ENCODE measurements around the gene CACNA2D3. TPM values are rescaled to one million over a fixed set of nuclear protein-coding genes. Genes with fewer than 3 reads are reported as not detected.

Gene CACNA2D3
- total RNA-seq, 3 donors from 2014 or later: not detected

GRCh38 chr3:54556630-54557029 lies 434.3 kb downstream of the CACNA2D3 start:
- ATAC-seq: no peak
- H3K9me3 Mint-ChIP-seq: no peaks in the 10 kb centered on the region
- no peaks in the 10 kb centered on the region for H3K4me1 Mint-ChIP-seq (ENCODE audit: low read depth)
- H3K27me3 Mint-ChIP-seq (ENCODE audit: low read depth): no peaks in the 10 kb centered on the region
- no peak for DNase-seq
- H3K4me3 Mint-ChIP-seq: no peak overlapping the region
- no peaks in the 10 kb centered on the region for H3K36me3 Mint-ChIP-seq (ENCODE audit: insufficient read depth)

GRCh38 chr3:54557538-54558428 lies 435.4 kb downstream of the CACNA2D3 start:
- Mint-ChIP-seq H3K4me1 (ENCODE audit: low read depth) (no peaks in the 10 kb centered on the region), H3K27me3 (ENCODE audit: low read depth) (no peaks in the 10 kb centered on the region), H3K4me3 (no peak overlapping the region), H3K9me3 (no peaks in the 10 kb centered on the region), H3K36me3 (ENCODE audit: insufficient read depth) (no peaks in the 10 kb centered on the region)
- DNase-seq: no peak
- ATAC-seq: no peak

GRCh38 chr3:54563501-54564200 lies 441.3 kb downstream of the CACNA2D3 start:
- Mint-ChIP-seq H3K36me3 (ENCODE audit: insufficient read depth) (no peaks in the 10 kb centered on the region), H3K4me1 (ENCODE audit: low read depth) (no peaks in the 10 kb centered on the region), H3K27me3 (ENCODE audit: low read depth) (no peaks in the 10 kb centered on the region), H3K4me3 (no peak overlapping the region), H3K9me3 (no peaks in the 10 kb centered on the region)
- ATAC-seq (no peak), DNase-seq (no peak)

GRCh38 chr3:54564374-54564925 lies 442.1 kb downstream of the CACNA2D3 start:
- H3K4me3 Mint-ChIP-seq: no peak overlapping the region
- no peaks in the 10 kb centered on the region for H3K27me3 Mint-ChIP-seq (ENCODE audit: low read depth)
- DNase-seq: no peak
- no peak for ATAC-seq
- no peaks in the 10 kb centered on the region for H3K9me3 Mint-ChIP-seq
- H3K4me1 Mint-ChIP-seq (ENCODE audit: low read depth): no peaks in the 10 kb centered on the region
- H3K36me3 Mint-ChIP-seq (ENCODE audit: insufficient read depth): no peaks in the 10 kb centered on the region

DNA sequence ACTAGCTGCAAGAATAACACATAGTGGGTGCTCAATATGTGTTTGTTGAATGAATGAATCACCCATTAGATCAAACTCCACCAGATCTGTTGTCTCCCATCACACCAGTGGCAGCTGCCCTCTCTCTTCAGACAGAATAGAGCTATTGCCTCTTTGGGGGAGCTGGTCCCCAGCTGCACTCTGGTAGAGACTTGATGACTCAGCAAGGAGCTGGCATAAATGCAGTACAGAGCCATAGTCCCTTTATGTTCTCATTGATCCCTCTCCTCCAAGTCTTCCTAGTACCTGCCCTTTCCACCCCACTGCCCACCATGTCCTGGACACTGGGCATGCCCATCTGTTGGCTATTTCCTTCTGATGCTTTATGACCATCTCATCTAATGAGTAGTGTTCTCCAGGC lies 443.6 kb downstream of the CACNA2D3 start:
- Mint-ChIP-seq H3K27me3 (ENCODE audit: low read depth) (no peaks in the 10 kb centered on the region), H3K4me3 (no peak overlapping the region), H3K9me3 (no peaks in the 10 kb centered on the region), H3K36me3 (ENCODE audit: insufficient read depth) (no peaks in the 10 kb centered on the region), H3K4me1 (ENCODE audit: low read depth) (no peaks in the 10 kb centered on the region)
- ATAC-seq (no peak), DNase-seq (no peak)

- H3K27me3 Mint-ChIP-seq (ENCODE audit: low read depth): no peaks in the 10 kb centered on the region
- no peaks in the 10 kb centered on the region for H3K36me3 Mint-ChIP-seq (ENCODE audit: insufficient read depth)
- no peak for DNase-seq
- no peaks in the 10 kb centered on the region for H3K4me1 Mint-ChIP-seq (ENCODE audit: low read depth)
- ATAC-seq: no peak
- H3K4me3 Mint-ChIP-seq: no peak overlapping the region
- no peaks in the 10 kb centered on the region for H3K9me3 Mint-ChIP-seq
These were observed 445.6 kb downstream of the CACNA2D3 start for GRCh38 chr3:54567949-54568348.

DNA sequence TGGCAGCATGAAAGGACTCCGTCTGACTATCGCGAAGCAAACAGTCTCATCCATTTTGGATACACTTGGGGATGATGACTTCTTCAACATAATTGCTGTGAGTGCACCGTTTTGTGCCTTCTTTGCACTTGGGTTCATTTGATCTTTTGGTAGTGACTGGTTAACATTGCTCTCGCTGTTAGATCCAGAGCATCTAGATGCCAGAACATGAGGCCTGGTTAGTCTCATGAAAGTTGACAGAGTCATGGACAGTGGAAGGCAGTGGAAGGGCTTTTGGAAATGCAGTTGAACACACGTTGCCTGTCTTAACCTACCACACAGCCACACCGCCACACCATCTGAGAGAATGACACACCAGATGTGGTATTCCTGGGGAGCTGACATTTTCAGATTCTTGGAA lies 447.7 kb downstream of the CACNA2D3 start:
- Mint-ChIP-seq H3K36me3 (ENCODE audit: insufficient read depth) (no peaks in the 10 kb centered on the region), H3K4me3 (no peak overlapping the region), H3K9me3 (no peaks in the 10 kb centered on the region), H3K4me1 (ENCODE audit: low read depth) (no peaks in the 10 kb centered on the region), H3K27me3 (ENCODE audit: low read depth) (no peaks in the 10 kb centered on the region)
- DNase-seq (no peak), ATAC-seq (no peak)

- Mint-ChIP-seq H3K4me3 (no peak overlapping the region), H3K36me3 (ENCODE audit: insufficient read depth) (no peaks in the 10 kb centered on the region), H3K27me3 (ENCODE audit: low read depth) (no peaks in the 10 kb centered on the region), H3K9me3 (no peaks in the 10 kb centered on the region), H3K4me1 (ENCODE audit: low read depth) (no peaks in the 10 kb centered on the region)
- DNase-seq: no peak
- ATAC-seq: no peak
These were observed 450.0 kb downstream of the CACNA2D3 start for GRCh38 chr3:54572197-54572895.

GRCh38 chr3:54573858-54574257 lies 451.5 kb downstream of the CACNA2D3 start:
- no peaks in the 10 kb centered on the region for H3K27me3 Mint-ChIP-seq (ENCODE audit: low read depth)
- no peak for DNase-seq
- no peak for ATAC-seq
- H3K4me1 Mint-ChIP-seq (ENCODE audit: low read depth): no peaks in the 10 kb centered on the region
- no peaks in the 10 kb centered on the region for H3K36me3 Mint-ChIP-seq (ENCODE audit: insufficient read depth)
- H3K9me3 Mint-ChIP-seq: no peaks in the 10 kb centered on the region
- H3K4me3 Mint-ChIP-seq: no peak overlapping the region

GRCh38 chr3:54574906-54575617 lies 452.7 kb downstream of the CACNA2D3 start:
- H3K27me3 Mint-ChIP-seq (ENCODE audit: low read depth): no peaks in the 10 kb centered on the region
- ATAC-seq (no peak), DNase-seq (no peak)
- H3K4me3 Mint-ChIP-seq: no peak overlapping the region
- H3K9me3 Mint-ChIP-seq: no peaks in the 10 kb centered on the region
- H3K4me1 Mint-ChIP-seq (ENCODE audit: low read depth): no peaks in the 10 kb centered on the region
- H3K36me3 Mint-ChIP-seq (ENCODE audit: insufficient read depth): no peaks in the 10 kb centered on the region

- no peaks in the 10 kb centered on the region for H3K36me3 Mint-ChIP-seq (ENCODE audit: insufficient read depth)
- H3K27me3 Mint-ChIP-seq (ENCODE audit: low read depth): no peaks in the 10 kb centered on the region
- no peaks in the 10 kb centered on the region for H3K9me3 Mint-ChIP-seq
- H3K4me1 Mint-ChIP-seq (ENCODE audit: low read depth): no peaks in the 10 kb centered on the region
- H3K4me3 Mint-ChIP-seq: no peak overlapping the region
- DNase-seq (no peak), ATAC-seq (no peak)
These were observed 453.2 kb downstream of the CACNA2D3 start for GRCh38 chr3:54575618-54575960.

DNA sequence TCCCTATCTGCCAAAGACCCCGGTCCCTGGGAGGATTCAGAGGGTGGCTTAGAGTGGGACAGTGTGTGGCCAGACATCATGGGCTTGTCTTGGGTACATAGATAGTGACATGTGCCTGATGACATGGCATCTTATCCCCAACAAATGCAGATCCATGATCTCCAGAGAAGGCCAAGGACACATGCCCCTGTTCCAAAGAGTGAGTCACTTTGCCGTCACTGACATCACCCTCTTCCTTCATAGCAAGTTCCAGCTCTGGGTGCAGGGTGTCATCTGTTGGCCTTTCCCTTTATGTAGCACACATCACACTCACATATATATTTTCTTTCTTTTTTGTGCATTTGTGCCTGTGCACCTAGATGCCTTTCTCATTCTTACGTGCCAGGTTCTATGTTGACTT lies 455.0 kb downstream of the CACNA2D3 start:
- ATAC-seq (no peak), DNase-seq (no peak)
- no peaks in the 10 kb centered on the region for H3K4me1 Mint-ChIP-seq (ENCODE audit: low read depth)
- no peak overlapping the region for H3K4me3 Mint-ChIP-seq
- no peaks in the 10 kb centered on the region for H3K9me3 Mint-ChIP-seq
- no peaks in the 10 kb centered on the region for H3K36me3 Mint-ChIP-seq (ENCODE audit: insufficient read depth)
- H3K27me3 Mint-ChIP-seq (ENCODE audit: low read depth): no peaks in the 10 kb centered on the region

DNA sequence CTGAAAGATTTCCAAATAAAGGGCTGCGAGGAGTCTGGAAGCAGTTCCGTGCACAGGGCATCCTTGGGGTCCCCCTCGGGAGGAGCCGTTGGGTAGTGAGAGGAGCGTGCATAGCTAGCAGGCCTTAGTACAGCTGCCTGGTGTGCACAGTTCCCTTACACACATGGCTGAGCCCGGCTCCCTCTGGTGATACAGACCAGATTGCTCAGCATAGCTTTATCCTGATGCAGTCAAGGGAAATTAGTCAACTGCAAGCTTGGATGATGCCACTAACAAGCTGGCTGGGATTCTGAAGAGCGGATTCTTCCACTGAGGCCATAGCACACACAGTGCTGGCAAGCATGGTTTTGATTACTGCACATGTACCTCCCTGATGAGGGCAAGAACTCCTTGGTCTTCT lies 456.1 kb downstream of the CACNA2D3 start:
- no peak overlapping the region for H3K4me3 Mint-ChIP-seq
- no peaks in the 10 kb centered on the region for H3K9me3 Mint-ChIP-seq
- no peaks in the 10 kb centered on the region for H3K36me3 Mint-ChIP-seq (ENCODE audit: insufficient read depth)
- no peaks in the 10 kb centered on the region for H3K27me3 Mint-ChIP-seq (ENCODE audit: low read depth)
- ATAC-seq (no peak), DNase-seq (no peak)
- H3K4me1 Mint-ChIP-seq (ENCODE audit: low read depth): no peaks in the 10 kb centered on the region

GRCh38 chr3:54580453-54580852 lies 458.1 kb downstream of the CACNA2D3 start:
- no peaks in the 10 kb centered on the region for H3K36me3 Mint-ChIP-seq (ENCODE audit: insufficient read depth)
- DNase-seq (no peak), ATAC-seq (no peak)
- no peaks in the 10 kb centered on the region for H3K9me3 Mint-ChIP-seq
- H3K4me3 Mint-ChIP-seq: no peak overlapping the region
- no peaks in the 10 kb centered on the region for H3K27me3 Mint-ChIP-seq (ENCODE audit: low read depth)
- no peaks in the 10 kb centered on the region for H3K4me1 Mint-ChIP-seq (ENCODE audit: low read depth)

Measured in activated T-cell treated with anti-CD3 and anti-CD28 coated beads, Interleukin-2, amount 50 U/mL, for 4 hours (primary cell).